Stimulated activated CD8-positive, alpha-beta memory T cell treated with anti-CD3 and anti-CD28 coated beads, Interleukin-7, amount 100 ng/mL, for 24 hours (primary cell): ENCODE measurements around the gene HOXA13.

Experiments
- DNase-seq: peaks from one replicate; pipeline ENCODE4 v3.0.0-alpha.2; 2020; ENCODE audit warnings: low read depth

The HOXA13 gene

DNA sequence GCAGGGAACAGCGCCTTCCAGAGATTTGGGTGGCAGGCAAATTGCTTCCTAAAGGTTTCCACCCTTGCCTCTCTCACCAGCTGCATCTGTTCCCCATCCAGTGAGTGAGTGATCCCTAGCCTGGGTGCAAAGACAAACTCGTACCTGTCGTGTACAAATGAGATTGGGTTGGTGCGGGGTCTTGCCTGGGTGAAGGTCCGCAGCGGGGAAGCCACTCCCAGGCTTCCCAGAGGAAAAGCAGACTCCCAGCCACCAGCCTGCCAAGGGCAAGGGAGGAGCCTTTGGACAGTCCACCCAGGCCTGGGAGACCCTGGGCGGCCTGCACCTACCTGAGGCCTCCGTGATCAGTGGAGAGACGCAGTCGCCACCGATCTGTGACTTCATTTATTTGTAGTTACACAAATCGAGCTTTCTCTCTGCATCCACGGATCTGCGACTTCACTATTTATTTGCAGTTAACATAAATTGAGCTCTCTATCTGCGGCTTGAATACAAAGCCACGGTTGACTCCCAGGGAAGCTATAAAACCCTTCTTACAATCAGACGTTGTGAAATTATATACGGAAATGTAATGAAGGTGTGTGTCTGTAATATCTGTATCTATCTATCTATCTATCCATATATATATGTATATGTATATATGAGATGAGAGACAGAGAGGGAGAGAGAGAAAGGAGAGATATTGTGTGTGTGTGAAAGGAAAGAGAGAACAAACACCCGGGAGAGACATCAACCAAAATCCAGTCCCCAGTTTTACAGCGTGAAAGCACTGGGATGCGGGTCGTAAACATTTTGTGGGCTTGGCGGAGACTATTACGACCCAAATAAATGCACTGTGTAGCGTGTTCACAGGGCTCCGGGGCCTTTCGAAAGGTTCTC, 40.4 kb downstream of the HOXA13 start:
- no peak for DNase-seq

- DNase-seq: no peak
Measured at GRCh38 chr7:27158436-27159265, 41.2 kb downstream of the HOXA13 start.

- DNase-seq: no peak
Measured at GRCh38 chr7:27157702-27158431, 42.0 kb downstream of the HOXA13 start.

- DNase-seq: no peak
Measured at GRCh38 chr7:27156916-27157701, 42.8 kb downstream of the HOXA13 start.

GRCh38 chr7:27156508-27156898, 43.4 kb downstream of the HOXA13 start, which contains the start of gene HOXA7:
Gene HOXA7 (minus strand): TSS chr7:27156675. CDS start chr7:27156545, 130 bp downstream.
- no peak for DNase-seq

GRCh38 chr7:27155816-27156507, 43.9 kb downstream of the HOXA13 start:
- DNase-seq: no peak

DNA sequence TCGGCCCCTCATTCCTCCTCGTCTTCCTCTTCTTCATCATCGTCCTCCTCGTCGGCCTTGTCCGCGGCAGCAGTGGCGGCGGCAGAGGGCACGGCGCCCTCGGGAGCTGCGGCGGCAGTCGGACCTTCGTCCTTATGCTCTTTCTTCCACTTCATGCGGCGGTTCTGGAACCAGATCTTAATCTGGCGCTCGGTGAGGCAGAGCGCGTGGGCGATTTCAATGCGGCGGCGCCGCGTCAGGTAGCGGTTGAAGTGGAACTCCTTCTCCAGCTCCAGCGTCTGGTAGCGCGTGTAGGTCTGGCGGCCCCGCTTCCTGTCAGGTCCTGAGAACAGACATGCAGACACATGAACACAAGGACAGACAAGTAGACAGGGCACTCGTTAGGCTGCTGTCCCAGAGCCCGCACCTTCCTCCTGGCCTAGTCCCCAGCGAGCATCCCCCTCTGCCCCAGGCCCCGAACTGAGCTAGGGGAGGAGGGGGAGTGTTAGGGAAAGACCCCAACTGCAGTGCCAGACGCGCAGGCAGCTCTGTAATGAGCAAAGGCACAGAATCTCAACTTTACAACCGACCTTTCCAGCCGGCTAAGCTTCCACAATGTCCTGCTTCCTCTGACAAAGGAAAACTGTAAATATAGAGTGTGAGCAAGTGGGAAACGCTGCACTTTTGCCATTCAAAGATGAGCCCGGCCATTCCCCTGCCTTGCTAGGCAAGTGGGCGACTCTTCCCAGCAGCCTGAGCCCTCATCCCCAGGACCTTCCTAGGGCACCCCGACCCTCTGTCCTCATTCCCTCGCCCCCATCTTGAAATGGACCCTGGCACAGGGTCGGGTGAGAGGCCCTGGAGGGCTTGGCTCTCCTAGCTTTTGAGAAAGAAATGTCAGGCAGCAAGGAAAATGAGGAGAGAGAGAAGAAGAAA, 44.7 kb downstream of the HOXA13 start:
- DNase-seq: no peak

- DNase-seq: no peak
Measured at GRCh38 chr7:27154369-27154768, 45.5 kb downstream of the HOXA13 start.

GRCh38 chr7:27153526-27153925, 46.4 kb downstream of the HOXA13 start:
- no peak for DNase-seq

DNA sequence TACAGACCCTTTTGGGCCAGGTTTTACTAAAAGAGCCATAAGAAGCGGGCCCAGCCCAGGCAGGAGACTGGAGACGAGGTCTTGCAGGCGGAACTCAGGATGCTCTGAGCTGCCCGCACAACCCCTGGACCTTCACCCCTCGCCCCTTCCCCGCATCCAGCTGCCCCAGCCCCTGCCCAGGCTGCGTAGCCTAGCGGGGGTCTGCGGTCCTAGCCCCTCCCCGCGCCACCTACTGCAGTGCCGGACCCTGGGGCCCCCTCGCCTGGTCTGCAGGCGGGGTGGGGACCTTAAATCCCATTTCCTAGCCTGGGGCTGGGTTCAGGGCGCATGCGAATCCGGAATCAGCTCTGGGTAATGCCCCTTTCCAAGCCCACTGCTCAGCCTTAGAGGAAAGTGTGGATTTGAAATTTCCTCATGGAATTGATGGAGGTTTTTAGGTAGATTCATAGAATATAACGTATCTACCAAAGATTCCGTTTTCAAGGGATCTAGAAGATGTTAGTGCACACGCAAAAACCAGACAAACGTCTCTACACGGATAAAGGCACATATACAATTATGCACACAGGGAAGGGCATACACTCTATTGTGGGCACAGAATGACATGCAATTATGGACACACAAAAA, 47.0 kb downstream of the HOXA13 start:
- DNase-seq: no peak

DNA sequence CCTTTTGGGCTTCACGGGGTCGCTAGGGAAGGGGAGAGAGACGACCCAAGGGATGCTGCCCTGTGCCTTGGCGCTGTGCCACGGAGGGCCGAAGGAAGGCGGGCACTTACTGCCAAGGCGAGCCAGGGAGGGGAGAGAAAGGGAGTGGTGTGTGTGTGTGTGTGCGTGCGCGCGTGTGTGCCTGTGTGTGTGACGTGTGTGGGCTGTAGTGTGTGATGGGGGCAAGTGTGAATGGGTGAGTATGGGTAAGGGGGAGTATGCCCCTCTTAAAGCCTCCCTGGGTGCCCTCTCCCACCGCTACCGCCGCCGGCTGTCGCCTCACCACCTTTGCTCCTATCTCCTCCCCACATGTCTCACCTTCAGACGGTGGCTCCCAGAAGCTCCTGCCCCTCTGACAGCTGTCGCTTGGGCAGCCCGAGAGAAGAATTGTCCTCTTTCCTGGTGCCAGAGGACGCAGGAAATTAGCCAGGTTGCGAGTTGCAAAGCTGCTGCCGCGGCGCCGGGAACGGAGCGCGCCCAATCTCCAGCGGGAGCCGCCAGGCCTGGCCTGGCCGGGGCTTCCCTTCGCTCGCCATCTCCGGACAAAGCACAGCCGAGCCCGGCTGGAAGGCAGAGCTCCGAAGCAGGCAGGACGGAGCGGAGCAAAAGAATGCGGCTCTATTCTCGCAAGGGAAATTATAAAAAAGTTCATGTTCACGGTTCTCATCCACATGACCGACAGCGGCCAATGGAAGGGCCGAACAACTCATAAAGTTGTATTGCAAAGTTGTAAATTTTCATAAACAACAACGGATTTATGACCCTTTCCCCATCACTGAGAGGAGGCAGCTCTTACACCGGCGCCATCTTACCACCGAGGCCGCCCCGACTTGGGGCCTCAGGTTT, 47.7 kb downstream of the HOXA13 start, which contains the start of gene HOXA3:
TSS of gene HOXA3 (minus strand) at position 653 of the 885 bp plus-strand sequence. CDS start 41,943 bp downstream, outside the sequence.
- no peak for DNase-seq

GRCh38 chr7:27151341-27151930, 48.5 kb downstream of the HOXA13 start:
- DNase-seq: no peak

DNA sequence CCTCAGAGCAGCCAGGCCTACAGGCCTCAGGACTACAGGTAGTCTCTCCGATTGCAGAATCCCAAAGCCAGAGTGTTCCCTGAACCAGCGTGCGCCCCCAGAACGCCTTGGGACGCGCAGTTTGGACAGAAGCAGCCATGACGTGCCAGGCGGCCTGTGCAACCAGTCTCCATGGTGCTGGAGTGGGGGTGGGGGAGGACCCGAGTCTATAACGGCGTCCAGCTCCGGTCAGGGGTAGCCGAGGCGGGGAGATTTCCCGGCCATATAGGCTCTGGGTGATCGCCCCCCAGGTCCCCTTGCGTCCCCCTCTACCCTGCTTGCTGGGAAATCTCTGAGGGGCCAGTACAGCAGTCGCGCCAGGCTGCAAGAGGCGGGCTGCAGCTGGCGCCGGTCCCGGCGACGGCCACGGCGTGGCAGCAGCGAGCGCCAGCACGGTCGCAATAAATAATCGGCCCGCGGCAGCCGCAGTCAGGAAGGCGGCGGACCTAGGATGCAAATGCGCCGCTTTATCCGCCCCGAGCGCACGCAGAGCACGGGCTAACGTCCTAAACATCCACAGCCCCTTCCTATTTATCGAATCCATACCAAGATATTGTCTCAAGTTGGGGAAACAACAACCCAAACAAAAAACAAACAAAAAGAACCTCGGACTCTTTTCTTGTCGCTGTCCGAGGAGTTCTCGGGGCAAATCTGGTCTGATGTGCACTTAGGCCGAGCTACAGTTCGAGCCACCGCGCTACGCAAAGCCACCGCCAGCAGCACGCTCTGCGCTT, 49.1 kb downstream of the HOXA13 start:
- no peak for DNase-seq

DNA sequence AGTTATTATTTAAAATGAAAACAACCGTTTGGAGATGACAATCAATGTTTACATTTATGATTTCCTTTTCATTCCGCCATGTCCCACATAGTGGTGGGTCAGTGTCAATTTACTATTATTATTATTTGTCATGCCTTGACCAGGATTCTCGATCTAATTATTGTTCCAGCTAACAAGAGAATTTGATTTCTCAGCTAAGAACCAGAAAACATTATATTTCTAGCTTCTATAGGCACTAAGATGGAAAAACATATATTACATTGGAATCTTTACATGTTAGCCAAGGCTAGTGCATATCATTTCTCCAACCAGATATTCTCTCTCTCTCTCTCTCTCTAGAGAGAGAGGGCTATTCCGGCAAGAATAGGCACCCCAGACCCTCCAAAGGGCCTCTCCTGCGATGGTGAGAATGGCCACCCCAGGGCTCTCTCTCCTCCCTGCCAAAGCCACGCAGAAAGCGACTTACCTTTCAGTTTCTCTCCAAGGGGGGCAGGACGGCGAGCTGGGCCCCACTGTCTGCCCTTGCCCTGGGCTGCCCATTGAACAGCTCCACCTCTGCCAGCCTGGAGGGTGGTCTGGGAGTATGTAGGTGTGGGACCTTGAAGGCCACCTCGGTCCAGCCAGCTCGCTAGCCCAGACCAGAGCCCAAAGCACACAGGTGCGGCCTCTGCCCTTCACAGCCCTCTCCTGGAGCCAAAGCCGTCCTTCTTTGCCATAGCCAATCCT, 49.9 kb downstream of the HOXA13 start:
- no peak for DNase-seq

DNA sequence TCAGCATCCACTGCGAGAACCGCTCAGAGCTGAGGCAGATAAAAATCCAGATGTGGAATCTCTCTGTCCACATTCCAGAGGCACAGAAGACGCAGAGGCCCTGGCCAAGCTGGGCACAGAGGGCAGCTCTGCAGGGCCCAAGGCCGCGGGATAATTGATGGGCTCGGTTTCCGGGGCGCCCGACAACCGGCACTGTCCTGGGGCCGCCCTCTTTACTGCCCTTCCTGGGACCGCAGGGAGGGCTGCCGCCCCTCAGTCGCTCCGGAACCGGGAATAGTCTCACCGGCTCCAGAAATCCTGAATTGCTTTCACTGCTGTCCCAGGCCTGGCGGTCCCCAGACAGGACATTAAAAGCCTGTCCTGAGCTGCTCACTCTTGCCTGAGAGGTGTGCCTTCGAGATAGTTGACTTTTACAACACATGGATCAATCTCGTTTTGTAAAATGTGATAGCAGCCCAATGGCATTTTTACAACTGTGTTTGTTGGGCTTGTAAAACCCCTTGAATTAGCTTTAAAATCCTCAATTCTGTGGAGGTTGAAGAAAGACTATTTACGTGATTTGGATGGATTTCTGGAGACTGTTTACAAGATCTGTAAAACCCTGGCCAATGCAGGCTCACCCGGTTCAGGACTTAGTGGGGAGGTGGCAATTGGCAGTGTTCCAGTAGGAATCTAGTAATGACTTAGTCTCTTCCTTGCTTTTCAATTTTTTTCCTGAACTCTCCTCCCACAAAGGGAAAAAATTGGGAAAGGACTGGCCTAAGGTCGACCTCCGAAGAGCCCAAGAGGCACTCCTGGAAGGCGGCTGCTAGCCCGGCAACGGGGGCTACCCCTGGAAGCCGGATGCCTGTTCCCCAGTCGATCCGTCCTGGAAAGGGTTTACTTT, 50.9 kb downstream of the HOXA13 start:
- no peak for DNase-seq
